Embryonic facial prominence (tissue), 1 donor: ENCODE data around the gene PNN.
"Not testable (repeated sequence)": the region's sequence is repeated elsewhere in the genome, so short reads cannot be mapped to it uniquely, and the experiment has no call there.

Experiments used
- DNase-seq: peaks from one replicate; pipeline ENCODE4 v3.0.0-alpha.2; 2016; ENCODE audit errors: extremely low spot score

PNN gene

DNA sequence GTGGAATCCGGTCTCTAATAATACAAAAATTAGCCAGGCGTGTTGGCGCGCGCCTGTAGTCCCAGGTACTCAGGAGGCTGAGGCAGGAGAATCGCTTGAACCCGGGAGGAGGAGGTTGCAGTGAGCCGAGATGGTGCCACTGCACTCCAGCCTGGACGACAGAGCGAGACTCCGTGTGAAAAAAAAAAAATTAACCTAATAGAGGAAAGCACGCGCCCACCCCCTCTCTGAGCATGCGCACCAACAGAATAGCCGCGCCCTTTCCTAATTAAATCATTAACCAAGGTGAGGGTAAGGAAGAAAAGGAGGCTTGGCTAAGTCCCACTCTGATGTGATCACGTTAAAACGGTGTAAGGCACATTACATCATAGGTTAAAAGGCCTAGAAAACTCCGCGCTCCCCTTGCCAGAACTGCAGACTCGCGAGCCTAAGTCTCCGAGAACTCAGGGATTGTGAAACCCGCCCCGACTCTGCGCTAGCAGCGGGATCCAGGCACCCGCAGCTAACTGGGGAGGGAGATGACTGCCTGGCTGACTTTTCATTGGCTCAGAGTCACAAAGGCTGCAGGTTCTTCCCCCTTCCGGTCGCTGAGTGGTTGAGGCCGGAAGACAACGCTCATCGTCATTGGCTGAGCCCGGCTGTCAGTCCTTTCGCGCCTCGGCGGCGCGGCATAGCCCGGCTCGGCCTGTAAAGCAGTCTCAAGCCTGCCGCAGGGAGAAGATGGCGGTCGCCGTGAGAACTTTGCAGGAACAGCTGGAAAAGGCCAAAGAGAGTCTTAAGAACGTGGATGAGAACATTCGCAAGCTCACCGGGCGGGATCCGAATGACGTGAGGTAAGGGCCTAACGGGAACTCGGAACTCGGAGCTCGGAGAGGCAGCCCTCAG is at the start of gene PNN:
Gene PNN (plus strand): TSS at position 695 of the 885 bp plus-strand sequence. CDS start 26 bp downstream, at position 721.
- DNase-seq: peak; percentile 99

DNA sequence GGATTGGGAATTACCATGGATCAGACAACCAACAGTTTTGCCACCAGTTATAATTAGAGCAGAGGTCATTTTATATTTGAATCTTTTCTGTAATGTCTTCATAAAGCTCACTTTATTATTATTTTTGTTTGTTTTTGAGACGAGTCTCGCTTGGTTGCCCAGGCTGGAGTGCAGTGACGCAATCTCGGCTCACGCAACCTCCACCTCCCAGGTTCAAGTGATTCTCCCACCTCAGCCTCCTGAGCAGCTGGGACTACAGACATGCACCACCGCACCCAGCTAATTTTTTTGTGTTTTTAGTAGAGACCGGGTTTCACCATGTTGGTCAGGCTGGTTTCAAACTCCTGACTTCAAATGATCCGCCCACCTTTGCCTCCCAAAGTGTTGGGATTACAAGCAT is 37.2 kb upstream of the PNN start:
- DNase-seq: not testable (repeated sequence)

DNA sequence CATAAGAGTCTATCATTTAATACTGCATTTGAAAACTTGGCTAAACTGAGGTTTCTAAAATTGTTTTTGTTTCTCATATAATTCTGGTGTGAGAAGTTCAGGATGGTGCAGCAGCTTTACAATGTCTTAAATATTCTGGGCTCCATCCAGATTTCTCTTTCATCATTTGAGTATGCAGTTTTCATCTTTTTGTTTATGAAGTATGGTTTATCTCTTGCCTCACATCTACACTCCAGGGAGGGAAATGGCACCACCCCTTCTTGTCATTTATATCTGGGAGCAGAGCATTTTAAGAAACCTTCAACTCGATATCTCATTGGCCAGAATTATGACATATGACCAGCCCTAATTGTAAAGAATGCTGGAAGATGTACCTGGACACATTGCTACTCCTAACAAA is 36.6 kb upstream of the PNN start:
- no peak for DNase-seq

DNA sequence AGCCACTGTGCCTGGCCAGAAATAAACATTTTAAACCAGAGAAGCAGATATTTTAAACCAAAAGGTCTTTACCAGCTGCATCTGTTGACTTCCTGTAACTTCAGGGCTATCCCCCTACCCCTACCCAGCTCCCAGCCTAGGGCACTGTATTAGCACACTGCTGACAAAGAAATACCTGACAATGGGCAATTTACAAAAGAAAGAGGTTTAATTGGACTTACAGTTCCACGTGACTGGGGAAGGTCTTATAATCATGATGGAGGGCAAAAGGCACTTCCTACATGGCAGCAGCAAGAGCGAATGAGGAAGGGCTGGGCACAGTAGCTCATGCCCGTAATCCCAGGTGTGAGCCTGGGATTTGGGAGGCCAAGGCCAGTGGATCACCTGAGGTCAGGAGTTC is 34.9 kb upstream of the PNN start:
- DNase-seq: no peak

DNA sequence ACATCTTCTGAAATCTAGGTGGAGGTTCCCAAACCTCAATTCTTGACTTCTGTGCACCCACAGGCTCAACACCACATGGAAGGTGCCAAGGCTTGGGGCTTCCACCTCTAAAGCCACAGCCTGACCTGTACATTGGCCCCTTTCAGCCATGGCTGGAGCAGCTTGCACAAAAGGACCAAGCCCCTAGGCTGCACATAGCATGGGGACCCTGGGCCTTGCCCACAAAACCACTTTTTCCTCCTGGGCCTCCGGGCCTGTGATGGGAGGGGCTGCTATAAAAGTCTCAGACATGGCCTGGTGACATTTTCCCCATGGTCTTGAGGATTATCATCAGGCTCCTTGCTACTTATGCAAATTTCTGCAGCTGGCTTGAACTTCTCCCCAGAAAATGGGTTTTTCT is 33.4 kb upstream of the PNN start:
- DNase-seq: not testable (repeated sequence)

DNA sequence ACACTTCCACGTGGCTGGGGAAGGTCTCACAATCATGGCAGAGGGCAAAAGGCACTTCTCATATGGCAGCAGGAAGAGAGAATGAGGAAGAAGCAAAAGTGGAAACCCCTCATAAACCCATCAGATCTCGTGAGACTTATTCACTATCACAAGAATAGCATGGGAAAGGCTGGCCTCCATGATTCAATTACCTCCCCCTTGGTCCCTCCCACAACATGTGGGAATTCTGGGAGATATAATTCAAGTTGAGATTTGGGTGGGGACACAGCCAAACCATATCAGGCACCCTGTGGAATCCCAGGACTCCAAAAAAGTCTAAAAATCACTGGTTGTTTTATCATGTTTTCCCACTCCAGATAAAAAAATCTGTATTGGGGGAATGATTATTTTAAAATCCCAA is 31.8 kb upstream of the PNN start:
- DNase-seq: not testable (repeated sequence)

DNA sequence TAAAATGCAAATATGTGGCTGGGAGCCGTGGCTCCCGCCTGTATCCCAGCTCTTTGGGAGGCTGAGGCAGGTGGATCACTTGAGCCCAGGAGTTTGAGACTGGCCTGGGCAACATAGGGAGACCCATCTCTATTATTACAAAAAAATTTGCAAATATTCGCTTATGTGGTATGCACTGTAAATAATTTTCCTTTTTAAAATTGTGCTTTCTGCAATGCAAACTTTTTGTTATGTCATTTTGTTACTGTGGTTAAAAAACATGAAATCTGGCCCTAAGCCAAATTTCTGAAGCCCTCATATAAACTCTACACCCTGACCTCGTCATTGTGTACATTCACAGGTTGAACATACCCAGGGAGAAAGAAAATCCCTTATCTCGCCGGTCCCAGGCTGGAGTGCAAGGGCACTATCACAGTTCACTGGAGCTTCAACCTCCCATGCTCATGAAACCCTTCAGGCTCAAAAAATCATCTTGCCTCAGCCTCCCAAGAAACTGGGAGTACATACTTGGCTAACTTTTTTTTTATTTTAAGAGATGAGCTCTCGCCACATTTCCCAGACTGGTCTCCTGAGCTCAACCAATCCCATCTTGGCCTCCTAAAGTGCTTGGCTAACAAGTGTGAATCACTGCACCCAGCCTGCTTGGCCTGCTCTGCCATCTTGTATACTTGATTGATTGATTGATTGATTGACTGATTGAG is 29.6 kb upstream of the PNN start:
- no peak for DNase-seq

DNA sequence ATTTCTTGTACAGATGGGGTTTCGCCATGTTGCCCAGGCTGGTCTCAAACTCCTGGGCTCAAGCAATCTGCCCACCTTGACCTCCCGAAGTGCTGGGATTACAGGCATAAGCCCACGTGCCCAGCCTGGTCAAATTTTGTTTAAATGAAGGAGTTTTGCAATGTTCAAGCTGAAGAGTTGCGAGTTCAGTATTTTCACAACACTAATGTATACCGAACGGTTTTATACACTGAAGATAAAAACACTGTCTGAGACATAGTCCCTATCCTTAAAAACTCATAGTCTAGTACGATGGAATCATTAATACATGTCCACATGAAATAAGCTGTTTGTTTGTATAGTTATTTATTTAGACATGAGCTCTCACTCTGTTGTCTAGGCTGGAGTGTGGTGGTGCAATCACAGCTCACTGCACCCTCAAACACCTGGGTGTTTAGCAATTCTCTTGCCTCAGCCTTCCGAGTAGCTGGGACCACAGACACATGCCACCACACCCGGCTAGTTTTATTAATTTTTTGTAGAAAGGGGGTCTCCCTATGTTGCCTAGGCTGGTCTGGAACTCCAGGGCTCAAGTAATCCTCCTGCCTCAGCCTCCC is 20.4 kb upstream of the PNN start:
- DNase-seq: no peak

DNA sequence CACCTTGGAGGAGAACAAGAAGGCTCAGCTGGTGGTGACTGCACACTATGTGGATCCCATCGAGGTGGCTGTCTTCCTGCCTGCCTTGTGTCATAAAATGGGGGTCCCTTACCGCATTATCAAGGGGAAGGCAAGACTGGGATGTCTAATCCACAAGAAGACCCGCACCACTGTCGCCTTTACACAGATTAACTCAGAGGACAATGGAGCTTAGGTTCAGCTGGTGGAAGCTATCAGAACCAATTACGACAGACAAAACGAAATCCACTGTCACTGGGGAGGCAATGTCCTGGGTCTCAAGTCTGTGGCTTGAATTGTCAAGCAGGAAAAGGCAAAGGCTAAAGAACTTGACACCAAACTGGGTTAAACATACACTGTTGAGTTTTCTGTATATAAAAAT is 17.6 kb upstream of the PNN start:
- DNase-seq: no peak

DNA sequence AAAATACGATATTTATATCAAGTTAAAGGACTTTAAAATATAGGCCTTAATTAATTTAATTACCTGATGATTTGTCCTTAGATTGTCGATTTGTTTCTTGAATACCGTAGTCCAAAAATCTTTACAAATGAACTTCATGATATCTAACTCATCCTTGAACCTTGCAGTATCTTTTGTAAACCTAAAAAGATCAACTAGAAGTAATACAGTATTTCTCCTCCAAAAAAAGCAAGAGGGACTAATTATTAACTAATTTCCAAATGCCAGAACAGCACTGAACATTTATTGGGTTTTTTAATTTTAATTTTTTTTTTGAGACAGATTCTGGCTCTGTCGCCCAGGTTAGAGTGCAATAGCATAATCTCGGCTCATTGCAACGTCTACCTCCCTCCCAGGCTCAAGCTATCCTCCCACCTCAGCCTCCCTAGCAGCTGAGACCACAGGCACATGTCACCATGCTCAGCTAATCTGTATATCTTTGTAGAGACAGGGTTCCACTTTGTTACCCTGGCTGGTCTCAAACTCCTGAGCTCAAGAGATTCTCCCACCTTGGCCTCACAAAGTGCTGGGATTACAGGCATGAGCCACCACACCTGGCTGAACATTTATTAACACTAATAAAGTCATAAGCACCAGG is 16.7 kb upstream of the PNN start:
- DNase-seq: no peak

DNA sequence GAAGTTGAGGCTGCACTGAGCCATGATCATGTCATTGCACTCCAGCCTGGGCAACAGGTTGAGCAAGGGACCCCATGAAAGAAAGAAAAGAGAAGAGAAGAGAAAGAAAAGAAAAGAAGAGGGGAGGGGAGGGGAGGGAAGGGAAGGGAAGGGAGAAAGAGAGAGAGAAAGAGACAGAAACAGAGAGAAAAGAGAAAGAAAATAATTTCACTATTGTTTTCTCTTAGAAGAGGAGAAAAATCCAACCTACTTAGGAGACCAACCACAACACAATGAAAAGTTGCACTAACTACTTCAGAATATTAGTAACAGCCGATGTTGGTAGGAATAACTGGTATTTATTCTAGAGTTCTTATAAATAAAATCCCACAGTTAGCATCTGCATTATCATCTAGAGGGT is 14.6 kb upstream of the PNN start:
- no peak for DNase-seq

DNA sequence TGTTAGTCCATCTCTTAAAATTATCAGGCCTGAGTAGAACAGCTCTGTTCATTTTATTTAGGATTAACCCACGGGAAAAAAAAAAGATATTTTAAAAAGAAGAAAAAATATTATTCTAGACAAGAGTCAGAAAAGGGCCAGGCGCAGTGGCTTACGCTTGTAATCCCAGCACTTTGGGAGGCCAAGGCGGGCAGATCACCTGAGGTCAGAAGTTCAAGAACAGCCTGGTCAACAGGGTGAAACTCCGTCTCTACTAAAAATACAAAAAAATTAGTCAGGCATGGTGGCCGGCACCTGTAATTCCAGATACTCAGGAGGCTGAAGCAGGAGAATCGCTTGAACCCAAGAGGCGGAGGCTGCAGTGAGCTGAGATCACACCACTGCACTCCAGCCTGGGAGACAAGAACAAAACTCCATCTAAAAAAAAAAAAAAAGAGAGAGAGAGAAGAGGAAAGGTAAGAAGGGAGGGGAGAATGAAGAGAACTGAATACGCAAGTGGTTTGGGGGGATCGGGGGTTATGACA is 7.2 kb upstream of the PNN start:
- DNase-seq: not testable (repeated sequence)

DNA sequence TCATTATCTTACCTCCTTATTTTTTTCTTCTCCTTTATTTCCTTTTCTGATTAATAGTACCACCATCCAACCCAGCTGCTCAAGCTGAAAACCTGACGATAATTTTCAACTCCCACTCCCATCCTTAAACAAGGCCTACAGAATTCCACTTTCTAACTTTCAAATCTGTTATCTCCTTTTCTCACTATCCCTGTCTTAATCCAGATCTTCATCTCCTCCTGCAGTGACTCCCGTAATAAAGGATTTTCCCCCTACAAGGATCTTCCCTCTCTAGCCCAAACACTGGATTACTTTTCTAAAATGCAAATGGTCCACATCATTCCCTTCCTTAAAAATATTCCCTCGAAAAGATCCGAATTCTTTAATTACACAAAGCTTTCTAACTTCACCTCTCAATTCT is 6.5 kb upstream of the PNN start:
- DNase-seq: no peak

DNA sequence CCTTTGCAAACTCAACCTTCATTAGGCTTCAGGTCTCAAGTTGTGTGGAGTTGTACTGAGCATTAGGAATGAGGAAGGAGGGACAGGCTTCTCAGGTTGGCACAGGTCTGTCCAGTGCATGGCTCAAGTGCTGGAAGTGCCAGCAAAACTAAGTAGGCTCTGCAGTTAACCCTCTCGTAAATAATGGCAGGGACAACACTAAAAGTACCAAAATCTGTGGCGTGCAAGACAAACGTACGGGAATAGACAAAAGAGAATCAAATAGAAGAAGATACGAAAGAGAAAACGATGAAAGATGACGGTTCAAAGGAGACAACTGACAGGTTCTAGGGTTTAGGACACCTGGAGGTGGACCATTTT is 5.5 kb upstream of the PNN start:
- DNase-seq: no peak

DNA sequence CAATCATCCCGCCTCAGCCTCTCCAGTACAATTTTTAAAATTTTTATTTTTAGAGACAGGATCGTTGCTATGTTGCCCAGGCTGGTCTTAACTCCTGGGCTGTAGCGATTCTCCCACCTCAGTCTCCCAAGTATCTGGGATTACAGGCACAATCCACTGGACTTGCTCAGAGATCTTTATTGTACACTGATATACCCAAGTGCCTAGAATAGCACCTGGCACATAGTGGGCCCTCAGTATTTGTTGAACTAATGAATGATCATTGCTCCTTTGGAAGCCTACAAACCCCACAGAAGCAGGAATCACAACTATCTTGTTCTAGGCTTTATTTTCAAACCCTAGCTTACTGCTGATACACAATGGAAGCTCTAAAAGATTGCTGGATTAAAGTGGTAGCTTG is 1.9 kb upstream of the PNN start:
- DNase-seq: no peak

DNA sequence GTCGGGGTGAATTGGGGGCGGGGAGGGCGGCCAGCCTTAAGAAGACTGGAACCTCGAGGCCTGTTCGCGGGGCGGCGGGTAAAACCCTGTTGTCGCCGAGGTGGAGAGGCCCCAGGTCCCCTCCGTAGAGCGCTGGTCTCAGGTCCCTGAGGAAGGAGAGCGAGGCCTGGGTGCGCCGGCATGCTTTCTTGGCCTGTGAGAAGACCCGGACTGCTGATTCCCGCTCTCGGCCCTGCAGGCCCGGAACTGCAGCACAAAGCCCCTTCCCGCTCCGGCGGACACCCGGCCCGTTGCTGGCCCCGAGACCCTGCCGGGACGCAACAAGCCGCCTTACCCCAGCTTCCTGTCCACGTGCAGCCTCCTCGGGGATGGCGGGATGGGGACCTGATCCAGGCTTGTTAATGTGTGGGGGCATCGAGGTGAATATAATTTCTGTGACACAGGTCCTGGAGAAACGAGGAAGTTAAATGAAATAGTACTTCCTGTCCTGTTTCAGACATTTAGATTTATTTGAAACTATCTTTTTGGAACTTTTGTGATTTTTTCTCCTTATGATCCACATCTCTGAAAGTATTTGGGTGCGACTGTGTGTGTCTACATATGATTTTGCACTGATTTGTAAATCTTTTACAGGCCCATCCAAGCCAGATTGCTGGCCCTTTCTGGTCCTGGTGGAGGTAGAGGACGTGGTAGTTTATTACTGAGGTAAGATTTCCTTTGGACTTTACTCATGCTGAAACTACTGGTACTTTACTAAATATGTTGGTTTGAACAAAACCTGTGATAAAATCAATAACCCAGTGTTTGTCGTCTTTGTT is 600 bp downstream of the PNN start:
- no peak for DNase-seq

DNA sequence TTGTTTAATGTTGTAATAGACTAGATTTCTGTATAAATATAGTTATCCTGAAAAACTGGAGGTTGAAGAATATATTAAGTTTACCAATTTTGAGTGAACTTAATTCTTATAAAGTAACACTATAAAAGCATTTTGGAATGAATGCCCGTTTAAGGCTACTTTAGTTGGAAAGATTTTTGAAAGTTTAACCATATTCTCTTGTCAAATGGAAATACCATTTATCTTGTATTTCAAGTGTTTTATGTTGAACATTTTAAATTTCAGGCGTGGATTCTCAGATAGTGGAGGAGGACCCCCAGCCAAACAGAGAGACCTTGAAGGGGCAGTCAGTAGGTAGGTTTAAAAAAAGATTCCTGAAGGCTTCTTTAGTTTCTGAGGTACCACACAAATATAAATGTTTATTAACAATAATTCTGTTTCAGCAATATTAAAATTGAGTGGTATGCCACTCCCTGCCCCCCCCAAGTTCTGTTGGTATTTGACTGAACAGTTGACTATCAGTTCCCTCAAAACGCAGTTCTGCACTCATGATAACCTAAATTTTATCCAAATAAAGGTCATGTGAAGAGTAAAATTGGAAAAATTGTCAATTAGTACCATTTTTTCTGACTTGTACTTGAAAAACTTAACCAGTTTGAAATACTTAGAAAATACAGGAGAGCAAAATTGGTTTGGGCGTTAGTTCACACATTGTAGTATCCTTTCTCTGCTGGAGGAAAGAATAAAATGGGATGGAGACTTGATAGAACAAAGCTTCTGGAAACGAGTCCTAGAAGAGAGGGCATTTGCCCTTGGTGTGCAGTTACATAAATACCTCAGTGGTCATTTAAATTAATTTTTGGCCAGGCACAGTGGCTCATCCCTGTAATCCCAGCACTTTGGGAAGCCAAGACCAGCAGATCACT is 1.5 kb downstream of the PNN start:
- DNase-seq: no peak

DNA sequence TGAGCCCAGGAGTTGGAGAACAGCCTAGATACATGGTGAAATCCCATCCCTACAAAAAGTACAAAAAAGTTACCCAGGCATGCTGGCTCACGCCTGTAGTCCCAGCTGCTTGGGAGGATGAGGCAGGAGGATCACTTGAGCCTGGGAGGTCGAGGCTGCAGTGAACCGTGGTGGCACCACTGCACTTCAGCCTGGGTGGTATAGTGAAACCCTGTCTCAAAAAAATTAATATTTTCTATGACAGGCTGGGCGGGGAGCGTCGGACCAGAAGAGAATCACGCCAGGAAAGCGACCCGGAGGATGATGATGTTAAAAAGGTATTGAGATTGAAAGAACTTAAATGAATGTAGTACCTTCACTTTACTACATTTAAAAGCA is 2.1 kb downstream of the PNN start:
- no peak for DNase-seq

DNA sequence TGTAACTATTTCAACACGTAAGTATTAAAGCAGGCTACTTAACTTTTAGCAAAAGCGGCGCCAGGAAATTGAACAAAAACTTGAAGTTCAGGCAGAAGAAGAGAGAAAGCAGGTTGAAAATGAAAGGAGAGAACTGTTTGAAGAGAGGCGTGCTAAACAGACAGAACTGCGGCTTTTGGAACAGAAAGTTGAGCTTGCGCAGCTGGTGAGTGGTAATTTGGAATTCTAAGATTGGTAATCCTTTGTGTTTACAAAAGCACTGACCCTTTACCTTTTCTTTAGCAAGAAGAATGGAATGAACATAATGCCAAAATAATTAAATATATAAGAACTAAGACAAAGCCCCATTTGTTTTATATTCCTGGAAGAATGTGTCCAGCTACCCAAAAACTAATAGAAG is 4.0 kb downstream of the PNN start:
- DNase-seq: no peak

DNA sequence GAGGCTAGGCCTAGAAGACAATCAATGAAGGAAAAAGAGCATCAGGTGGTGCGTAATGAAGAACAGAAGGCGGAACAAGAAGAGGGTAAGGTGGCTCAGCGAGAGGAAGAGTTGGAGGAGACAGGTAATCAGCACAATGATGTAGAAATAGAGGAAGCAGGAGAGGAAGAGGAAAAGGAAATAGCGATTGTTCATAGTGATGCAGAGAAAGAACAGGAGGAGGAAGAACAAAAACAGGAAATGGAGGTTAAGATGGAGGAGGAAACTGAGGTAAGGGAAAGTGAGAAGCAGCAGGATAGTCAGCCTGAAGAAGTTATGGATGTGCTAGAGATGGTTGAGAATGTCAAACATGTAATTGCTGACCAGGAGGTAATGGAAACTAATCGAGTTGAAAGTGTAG is 5.5 kb downstream of the PNN start:
- no peak for DNase-seq
